HG03460 (cell line): ENCODE results near the gene RASA1.

Experiments used
- ATAC-seq: cut with Tn5 transposase; IDR thresholded peaks from one replicate; pipeline ENCODE4 v1.9.1; 2021; ENCODE audit not compliant: unreplicated experiment

Gene RASA1

DNA sequence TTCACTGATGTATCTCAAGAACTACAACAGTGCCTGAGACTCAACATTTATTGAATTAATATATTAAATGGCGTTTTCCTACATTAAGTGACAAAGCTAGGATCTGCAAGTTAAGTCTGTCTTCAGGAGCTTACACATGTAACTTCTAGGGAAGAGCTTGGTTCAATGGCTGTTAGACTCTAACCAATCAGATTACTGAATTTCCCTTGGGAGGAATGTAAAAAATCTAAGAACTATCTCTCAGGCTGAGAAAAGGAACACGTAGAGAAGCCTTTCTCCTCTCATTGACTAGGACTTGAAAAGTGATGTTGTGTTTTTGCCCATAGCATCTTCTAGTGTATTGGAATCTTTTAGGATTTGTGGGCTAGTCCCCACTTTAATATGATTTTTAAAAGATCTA, 91.4 kb downstream of the RASA1 start:
- ATAC-seq = no peak

DNA sequence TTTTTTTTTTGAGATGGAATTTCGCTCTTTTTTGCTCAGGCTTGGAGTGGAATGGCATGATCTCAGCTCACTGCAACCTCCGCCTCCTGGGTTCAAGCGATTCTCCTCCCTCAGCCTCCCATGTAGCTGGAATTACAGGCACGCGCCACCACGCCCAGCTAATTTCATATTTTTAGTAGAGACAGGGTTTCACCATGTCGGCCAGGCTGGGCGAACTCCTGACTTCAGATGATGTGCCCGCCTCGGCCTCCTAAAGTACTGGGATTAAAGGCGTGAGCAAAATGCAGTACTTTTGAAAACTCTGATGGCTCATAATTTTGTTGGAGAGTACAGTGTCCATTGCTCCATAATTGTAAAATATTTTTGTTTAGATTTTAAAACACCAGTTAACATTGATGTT, 92.4 kb downstream of the RASA1 start:
- no peak for ATAC-seq

DNA sequence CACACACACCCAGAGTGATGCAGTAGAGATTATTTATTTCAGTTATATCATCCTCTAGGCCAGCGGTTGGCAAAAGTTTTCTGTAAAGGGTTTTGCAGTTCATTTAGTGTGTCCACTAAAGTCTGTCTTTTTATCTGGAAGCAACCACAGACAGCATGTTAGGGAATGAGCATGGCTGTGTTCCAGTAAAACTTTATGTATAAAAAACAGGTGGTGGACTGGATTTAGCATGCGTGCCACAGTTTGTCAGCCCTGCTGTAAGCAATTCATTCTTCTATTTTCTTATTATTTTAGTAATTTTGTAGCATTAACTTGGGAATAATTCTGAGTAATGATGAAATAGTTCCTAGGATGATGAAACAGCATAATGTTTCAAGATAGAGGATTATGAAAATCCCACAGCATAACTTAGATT, 93.4 kb downstream of the RASA1 start:
- ATAC-seq = no peak

DNA sequence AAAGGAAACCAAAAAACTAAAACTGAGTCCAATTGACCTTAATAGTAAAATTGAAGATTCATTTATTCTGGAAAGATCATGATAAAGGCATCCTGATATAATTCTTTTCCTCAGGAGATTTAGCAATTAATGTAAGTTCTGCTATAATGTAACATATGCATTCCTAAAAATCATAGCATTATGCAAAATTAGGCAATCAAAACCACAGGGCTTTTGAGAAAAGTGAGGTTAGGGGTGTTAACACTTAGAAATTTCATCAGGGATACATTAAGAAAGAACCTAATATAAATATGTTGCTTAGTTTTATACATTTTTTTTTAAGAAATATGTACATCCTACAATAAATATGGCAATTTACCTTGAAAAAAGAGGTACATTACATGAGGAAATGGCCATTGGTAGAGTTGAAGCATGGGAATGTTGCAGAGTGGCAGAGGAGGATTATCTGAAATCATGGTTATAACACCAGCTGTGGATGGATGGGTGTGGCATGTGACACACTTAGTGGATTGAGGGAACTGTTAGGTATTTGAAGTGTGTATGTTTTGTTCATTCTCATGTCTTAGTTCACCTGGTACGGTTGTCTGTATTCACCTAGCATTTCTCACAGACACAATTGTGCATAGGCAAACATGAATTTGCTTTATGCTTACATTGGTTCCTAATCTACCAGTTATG, 94.0 kb downstream of the RASA1 start:
- ATAC-seq = no peak

DNA sequence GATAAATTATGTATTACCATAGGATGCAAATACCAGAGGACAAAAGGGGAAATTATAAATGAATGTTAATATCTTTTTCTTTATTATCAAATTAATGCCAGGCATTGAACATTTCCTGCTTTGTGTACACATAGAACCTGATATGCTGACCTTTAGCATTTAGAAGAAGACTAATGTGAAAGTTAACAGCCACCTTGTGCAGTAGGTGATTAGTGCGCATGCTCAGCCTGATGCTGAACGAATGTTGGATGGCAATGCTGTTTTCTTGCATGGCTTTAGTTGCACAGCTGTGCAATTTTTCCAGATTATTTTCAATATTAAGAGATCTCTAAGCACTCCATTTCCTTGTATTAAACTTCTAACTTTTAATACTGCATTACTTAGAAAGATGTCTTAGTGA, 99.6 kb downstream of the RASA1 start:
- no peak for ATAC-seq

DNA sequence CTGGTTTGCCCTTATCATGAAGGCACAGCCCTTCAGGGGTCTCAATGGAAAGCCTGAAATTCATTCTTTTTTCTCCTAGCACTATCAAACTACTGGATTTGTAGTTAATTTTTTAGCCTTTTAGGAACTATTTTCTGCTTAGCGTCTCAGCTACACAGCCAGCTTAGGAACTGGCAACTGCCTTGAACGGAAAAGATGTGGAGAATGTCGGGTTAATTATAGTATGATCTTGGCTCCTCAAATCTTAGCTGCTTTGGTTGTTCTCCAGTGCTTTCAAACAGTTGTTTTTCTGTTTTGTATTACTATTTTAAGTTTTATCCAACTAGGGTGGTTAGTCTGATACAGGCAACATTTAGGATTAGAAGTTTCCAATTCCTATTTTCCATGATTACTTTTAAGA, 100.9 kb downstream of the RASA1 start:
- no peak for ATAC-seq

DNA sequence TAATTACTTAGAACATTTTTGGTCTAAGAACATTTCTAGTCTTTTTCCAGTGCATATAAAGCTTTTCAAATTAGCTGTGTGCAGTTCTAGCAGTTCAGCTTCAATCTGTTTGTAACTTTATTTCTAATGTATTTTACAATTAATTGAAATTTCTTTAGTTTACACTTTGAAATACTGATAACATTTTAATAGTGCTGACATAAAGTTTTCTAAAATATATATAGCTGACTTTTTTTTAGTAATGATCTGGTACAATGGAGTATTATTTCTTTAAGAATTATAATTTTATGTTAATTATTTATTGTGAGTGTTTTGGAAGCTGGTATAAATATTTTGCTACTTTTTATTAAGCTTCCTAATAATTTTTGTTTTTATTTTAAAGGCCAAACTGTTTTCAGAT, 101.7 kb downstream of the RASA1 start:
- no peak for ATAC-seq

DNA sequence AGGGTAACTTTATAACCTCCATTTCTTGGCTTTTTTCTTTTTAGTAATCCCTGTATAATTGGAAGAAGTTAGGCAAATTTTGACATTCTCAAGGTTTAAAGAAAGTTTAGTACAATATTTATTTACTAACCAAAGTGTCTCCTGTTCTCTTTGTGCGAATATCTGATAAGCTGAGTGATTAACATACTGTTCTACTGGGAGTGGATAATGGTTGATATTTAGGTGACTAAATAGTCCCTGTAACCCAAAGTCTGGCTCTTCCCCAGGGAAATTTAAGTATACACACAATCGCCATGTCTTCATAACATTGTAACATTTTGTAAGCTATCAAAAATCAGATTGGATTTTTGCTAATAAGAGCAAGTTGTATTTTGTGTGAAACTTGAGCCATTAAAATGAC, 105.0 kb downstream of the RASA1 start:
- no peak for ATAC-seq

DNA sequence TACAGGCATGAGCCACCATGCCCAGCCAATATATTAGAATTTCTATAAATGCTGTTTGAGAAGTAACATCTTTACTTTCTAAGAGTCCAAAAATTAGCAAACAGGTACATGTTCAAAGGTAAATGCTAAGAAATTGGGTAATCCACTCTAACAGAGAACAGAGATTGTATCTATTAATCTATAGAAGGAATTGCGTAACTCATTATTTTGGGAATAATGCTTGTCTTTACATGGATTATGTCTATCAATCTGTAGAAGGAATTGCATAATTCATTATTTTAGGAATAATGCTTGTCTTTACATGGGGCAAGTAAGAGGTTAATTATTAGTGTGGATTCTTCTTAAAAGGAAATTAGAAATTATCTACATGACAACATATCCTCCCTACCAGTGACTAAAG, 114.5 kb downstream of the RASA1 start:
- ATAC-seq = no peak

DNA sequence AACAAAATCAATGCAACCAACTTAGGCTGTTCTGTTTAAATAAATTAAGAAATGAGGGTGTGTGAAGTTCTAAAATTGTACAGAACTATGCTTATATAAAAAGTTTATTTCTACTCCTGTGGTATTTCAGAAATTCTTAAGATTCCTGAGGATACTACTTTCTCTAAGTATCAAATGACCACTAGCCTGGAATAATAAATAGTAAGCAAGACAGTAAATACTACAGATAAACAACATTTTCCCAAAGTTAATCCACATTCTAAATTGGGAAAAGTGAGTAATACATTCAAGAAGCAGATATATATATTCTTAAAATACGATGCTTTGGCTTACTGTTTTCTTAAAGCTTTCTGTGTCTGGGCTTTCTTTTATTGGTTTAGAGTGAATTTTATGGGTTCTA, 115.5 kb downstream of the RASA1 start:
- no peak for ATAC-seq

DNA sequence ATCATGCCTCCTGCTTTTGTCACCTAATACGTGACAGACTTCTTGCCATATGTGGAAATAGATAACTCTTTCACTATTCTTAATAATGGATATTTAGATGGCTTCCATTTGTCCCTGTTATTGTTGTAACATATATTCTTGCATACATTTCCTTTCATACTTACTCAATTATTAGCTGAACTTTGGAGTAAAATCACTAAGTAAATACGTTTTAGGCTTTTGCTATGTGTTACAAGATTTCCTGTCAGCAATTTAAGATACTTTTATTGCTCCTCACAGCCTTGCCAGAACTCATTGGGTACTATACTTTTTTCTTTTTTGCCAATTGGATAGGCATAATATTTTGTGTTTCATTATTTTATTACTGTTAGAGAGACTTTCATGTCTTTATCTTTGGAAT, 118.1 kb downstream of the RASA1 start:
- no peak for ATAC-seq

DNA sequence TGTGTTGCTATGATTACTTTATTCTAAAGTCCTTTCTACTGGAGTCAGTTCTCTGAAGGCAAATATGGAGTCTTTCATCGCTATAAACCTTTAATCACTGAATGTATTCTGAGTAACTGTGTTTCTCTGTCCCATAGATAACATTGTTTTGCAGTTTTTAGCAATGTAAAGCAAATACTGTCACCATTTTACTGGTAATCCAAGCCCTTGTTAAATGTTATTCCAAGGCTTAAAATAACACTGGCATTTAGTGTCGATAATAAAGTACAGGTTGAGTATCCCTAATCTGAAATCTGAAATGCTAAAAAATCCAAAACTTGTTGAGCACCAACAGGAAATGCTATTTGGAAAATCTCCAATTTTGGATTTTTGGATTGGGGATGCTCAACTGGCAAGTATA, 120.4 kb downstream of the RASA1 start:
- no peak for ATAC-seq

DNA sequence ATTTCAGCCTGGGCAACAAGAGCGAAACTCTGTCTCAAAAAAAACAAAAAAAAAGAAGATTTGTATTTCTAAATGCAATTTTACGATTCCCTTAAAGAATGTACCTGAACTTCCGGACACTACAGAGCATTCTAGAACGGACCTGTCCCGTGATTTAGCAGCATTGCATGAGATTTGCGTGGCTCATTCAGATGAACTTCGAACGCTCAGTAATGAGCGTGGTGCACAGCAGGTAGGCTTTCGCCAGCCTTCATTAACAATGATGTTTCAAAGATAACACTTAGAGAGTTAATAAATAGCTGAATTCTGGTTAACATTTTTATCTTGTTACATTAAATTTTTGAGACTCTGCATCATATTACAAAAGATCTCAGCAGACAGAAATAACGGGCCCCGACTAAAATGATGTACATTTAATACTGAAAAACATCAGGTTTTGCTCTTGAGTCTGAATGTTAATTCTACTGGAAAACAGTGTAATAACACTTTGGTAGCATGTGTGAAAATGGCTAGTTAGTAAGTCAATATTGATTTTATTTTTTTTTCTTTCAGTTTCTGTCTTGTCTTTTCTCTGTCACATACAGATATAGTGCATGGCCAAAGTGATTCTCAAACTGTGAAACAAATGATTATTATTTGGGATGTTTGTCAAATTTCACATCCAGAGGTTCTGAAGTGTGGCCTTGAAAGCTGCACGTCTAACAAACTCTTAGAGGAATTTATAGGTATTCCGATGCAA, 121.8 kb downstream of the RASA1 start:
- ATAC-seq = no peak

DNA sequence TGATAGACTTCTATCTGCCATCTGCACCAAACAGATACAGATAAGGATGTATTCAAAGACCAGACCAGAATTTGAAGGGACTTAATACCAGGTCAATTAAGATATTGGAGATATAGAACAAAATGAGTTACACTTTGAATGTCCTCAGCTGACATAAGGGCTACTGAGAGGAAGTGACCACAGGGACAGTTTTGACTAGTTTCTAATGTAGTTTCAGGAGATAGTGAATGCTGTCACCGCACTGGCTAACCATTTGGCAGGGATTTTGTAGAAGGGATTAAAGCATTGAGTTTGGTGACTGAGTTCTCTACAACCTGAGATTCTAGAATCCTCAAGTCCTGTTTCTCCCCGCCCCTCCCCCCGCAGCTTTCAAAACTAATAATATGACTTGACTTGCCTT, 122.4 kb downstream of the RASA1 start:
- ATAC-seq = peak; percentile 52

DNA sequence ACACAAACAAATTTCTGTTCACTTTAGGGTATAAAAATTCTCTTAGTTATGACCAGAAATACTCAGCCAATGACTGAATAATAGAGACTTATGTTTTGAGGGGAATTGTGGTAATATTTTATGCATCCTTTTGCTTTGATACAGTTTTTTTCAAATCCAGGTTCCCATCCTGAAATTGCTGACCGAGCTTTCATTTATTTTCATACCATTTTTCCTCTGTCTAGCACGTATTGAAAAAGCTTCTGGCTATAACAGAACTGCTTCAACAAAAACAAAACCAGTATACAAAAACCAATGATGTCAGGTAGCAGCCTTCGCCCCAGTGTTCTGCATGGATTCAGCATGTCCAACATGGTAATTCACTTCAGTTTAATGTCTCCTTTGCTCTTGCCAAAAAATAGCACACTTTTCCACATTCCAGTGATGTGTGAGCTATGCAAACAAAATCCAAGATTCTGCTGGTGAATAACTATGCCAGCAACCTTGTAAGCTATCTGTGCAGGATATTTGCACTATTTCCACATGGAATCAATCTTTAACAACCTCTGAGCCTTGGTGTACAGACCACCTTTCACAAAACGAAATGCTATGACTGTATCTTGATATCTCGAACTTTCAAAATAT, 123.0 kb downstream of the RASA1 start:
- no peak for ATAC-seq

DNA sequence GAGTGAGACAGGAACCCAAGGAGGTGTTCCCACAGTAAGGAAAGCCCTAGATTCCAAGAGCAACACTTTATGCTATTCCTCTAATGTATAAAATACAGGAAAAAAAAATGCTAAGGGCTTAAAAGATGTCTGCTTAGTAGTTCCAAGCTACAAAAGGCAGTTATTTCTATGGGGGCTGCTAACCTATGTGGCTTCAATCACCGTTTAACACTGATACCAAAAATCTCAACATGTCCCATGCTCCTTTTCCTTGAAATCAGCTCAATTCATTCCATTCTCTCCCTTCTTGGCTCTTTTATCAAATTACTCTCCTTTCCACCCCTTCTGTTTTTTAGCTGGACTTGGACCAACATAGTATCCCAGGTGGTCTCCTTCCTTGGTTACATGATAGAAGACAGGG, 124.5 kb downstream of the RASA1 start:
- no peak for ATAC-seq

DNA sequence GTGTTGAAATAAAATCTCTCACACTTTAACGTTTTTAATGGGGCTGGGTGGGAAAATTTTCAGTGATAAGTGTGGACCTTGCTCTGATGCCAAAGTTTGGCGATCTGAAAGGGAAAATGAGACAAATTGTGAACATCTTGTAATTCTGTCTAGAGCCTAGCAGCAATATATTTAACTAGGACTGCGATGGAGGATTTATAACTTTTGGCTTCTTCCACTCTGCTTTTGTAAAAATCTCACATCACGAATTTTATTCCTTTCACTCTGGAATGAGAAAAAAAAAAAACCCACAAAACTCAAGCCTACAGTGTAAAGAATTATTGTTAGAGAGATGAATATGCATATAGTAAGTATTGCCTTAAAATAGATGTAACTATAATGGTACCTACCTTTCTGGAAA, 125.1 kb downstream of the RASA1 start:
- no peak for ATAC-seq

DNA sequence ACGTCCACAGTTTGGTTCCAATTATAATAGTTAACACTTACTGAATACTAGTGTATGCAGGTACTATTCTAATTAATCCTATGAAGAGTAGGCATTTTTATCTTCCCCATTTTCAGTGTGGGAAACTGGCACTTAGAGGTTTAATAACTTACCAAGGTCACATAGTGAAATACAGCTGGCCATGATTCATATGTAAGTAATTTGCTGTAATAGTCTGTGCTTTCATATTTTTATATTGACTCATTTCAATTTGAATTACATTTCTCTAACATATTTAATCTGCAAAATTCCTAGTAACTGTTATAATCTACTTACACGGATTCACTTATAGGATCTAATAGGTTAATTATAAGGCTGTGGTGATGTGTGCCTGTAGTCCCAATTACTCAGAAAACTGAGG, 125.6 kb downstream of the RASA1 start:
- ATAC-seq = no peak

DNA sequence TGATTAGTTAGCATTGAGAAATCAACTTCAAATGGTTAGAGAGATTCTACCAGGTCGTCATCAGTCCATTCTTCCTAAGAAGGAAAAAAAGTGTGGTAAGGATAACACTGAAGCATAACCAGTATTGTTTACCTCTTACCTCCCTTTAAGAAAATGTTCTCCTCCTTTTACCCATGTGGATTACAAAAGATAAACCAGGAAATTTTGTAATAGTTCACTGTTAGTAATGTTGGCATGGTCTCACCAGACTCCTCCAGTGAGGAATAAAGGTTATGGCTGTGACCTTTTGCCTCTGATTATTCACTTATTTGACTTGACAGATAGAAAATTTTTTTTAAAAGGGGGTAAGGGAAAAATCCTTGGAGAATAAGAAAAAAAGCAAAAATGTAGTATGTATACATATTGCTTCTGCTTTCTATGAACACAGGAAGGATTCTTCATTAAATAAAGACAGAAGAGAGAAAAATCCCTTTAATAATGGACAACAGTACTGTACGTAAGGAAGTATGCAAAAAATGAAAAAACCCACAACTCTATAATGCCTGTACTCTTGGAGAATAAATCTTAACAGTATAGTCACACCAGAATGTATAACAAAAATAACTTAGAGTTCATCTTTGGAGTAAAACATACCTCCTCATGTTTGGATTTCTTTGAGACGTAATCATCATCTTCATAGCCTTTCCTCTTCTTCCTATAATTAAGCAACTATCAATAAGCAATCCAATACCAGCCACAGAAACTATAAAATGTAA, 126.9 kb downstream of the RASA1 start:
- ATAC-seq = no peak

DNA sequence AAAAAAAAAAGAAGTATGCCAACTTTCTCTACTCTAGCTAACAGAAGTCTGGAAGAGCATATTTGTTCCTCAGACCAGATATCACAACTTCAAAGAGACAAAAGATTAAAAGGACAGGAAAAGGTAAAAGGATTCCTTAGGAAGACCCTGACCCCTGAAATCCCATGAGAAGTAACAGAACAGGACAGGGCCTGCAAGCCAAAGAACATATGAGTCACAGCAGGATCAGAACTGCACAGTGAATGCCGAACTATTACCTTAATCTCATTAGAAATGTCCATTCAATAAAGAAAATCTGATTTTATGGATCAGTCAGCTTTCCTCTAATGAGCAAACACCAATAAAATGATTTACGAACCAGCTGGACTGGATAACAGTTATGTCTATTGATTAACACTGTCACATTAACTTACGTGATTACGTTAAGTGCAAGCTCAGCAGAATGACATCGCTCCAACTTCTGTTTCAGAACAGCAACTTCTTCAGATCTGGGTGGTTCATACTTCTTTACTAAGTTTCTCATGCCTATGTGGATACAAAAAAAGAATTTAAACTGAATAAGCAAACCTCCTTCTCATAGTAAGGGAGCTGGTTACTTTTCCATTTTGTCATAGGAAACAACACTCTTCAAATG, 131.4 kb downstream of the RASA1 start:
- no peak for ATAC-seq

DNA sequence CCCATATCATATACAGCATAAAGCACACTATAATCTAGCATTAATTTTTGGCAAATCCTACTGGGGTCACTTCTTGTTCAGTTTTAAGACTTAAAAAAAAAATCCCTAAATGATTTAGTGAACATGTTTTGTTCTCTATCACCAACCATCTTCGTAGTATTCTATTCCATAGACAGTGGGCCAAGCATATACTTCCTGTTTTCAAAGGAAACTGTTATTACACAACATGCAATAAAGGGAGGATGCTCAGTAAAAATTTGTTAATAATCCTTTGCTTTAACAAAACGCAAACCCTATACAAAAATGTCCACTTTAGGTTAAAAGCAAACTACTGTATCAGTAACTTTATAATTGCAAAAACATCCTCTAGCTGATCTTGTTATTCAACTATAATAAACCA, 132.0 kb downstream of the RASA1 start:
- no peak for ATAC-seq
